GM10847 (cell line): Measurements from ENCODE around the gene TCP11L2.

ENCODE experiments used
- POLR2A ChIP-seq: IDR thresholded peaks from 2 replicates; pipeline ENCODE4 v1.6.1; 2011; ENCODE audit not compliant: insufficient read length; ENCODE audit errors: extremely low read depth

Gene TCP11L2

GRCh38 chr12:106386813-106387535 lies 84.4 kb downstream of the TCP11L2 start:
- TF ChIP-seq POLR2A: no peak

GRCh38 chr12:106387848-106388377 lies 85.4 kb downstream of the TCP11L2 start:
- no peak for TF ChIP-seq POLR2A

- TF ChIP-seq POLR2A: no peak
Observed at GRCh38 chr12:106389151-106389550, 86.6 kb downstream of the TCP11L2 start.

- no peak for TF ChIP-seq POLR2A
Observed at GRCh38 chr12:106392759-106393158, 90.2 kb downstream of the TCP11L2 start.
